Neural progenitor cell (in vitro differentiated cells): Measurements from ENCODE around the gene NR2F6.
"Not testable (repeated sequence)": the region's sequence is repeated elsewhere in the genome, so short reads cannot be mapped to it uniquely, and the experiment has no call there.

Source experiments
- CTCF ChIP-seq: fragments of 200-600 bp; sonication (generic); IDR thresholded peaks from 2 replicates; pipeline ENCODE4 v1.5.1; 2017; ENCODE audit warnings: antibody characterized with exemption, mild to moderate bottlenecking
- EZH2 ChIP-seq: fragments of 200-600 bp; sonication (generic); IDR thresholded peaks from 2 replicates; pipeline ENCODE4 v1.6.1; 2017; ENCODE audit warnings: antibody characterized with exemption, mild to moderate bottlenecking, moderate library complexity
- EZH2phosphoT487 ChIP-seq: fragments of 200-600 bp; sonication (generic); IDR thresholded peaks from 2 replicates; pipeline ENCODE4 v1.6.1; 2017; ENCODE audit warnings: antibody characterized with exemption

- not testable (repeated sequence) for TF ChIP-seq CTCF, EZH2, EZH2phosphoT487
These were observed 29.2 kb upstream of the NR2F6 start for GRCh38 chr19:17274892-17275291.
